Stimulated activated CD8-positive, alpha-beta memory T cell treated with anti-CD3 and anti-CD28 coated beads, Interleukin-7, amount 100 ng/mL, for 4 hours (primary cell): Measurements from ENCODE around the gene SLC2A9.

Experiments used
- DNase-seq, 2 donors: peaks; one replicate each; pipeline ENCODE4 v3.0.0-alpha.2; 2020; ENCODE audit warnings: low read depth in 2 of 2

Gene SLC2A9

DNA sequence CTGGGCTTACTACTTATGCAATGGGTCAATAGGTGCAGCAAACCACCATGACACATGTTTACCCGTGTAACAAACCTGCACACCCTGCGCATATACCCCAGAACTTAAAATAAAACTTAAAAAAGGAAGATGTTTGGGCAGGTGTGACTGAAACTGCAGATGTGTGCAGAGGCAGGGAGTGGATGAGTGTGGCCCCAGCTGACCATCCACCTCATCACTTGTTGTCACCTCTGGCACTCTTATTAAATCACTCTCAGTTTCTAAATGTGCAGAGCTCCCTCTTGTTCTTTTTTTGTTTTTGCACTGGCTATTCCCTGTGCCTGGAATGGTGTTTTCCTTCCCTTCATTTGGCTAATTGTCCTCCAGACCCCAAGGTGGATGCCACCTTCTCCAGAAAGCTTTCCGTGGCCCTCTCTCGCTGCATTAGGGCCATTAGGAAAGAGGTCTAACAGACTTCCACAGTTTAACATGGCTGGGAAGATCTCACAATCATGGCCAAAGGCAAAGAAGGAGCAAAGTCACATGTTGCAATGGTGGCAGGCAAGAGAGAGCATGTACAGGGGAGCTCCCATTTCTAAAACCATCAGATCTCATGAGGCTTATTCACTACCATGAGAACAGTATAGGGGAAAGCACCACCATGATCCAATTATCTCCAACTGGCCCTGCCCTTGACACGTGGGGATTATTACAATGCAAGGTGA, 58.5 kb downstream of the SLC2A9 start:
- DNase-seq = no peak

GRCh38 chr4:9954468-9954867, 66.8 kb downstream of the SLC2A9 start:
- DNase-seq = no peak

- DNase-seq = no peak
Measured at GRCh38 chr4:9953089-9953488, 68.2 kb downstream of the SLC2A9 start.

- DNase-seq = no peak
Measured at GRCh38 chr4:9952415-9952950, 68.8 kb downstream of the SLC2A9 start.

DNA sequence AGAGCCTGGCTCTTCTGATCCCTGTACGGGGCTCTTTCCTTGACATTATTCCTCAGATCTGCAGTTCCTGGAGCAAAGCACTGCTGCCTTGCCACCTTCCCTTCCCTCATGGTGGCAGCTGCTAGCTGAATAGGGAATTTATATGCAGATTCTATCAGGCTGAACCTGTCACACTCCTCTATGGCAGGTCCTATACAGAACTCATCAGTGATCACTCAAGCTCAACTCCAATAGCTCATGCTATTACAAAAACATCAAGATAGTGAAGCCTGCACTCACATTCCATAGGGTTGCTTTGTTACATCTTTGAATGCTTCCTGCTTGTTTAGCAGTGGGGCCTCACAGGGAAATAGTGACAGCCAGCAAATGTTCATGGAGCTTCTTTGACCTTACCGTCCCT, 71.7 kb downstream of the SLC2A9 start:
- no peak for DNase-seq

DNA sequence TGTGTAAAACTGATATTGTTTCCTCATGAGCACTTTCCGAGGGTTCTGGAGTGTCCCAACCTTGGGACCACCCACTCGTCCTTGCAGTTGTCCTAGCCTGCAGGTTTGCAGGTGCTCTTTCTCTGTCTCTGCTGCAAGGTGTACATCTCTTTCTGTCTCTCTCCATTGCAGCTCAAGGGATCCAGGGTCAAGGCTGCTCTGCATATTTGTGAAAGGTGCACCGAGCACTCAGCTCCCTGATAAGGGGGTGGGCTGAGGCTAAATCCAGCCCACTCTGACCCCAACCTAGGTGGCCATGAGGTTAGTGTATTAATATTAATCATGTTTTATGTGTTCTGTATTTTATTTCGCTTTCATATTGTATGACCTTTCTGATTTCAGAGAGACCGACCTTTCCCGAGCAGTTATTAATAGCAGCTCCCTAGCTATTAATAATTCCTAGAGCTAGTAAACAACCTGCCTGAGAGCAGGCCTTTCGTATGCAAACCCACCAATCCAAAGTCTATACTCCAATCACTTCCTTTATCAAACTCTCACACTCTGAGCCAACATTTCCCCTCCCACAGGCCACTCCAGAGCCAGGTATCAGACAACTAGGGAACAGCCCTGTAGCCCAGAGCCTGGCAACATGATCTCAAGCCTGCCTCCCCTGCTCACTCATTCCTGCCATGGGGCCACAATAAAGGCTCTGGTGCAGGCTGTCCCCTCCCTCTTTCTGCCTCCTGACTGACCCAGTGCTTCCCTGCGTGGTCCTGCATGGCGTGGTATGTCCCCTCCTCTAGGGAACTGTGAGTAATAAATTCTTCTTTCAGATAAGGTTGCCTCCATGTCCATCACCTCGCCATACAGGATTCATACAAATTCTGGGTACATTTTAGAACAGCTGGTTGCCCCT, 73.9 kb downstream of the SLC2A9 start:
- DNase-seq = no peak

GRCh38 chr4:9946170-9946569, 75.1 kb downstream of the SLC2A9 start:
- no peak for DNase-seq

GRCh38 chr4:9944431-9945425, 76.6 kb downstream of the SLC2A9 start:
- DNase-seq = no peak

GRCh38 chr4:9943761-9944160, 77.5 kb downstream of the SLC2A9 start:
- DNase-seq = no peak

DNA sequence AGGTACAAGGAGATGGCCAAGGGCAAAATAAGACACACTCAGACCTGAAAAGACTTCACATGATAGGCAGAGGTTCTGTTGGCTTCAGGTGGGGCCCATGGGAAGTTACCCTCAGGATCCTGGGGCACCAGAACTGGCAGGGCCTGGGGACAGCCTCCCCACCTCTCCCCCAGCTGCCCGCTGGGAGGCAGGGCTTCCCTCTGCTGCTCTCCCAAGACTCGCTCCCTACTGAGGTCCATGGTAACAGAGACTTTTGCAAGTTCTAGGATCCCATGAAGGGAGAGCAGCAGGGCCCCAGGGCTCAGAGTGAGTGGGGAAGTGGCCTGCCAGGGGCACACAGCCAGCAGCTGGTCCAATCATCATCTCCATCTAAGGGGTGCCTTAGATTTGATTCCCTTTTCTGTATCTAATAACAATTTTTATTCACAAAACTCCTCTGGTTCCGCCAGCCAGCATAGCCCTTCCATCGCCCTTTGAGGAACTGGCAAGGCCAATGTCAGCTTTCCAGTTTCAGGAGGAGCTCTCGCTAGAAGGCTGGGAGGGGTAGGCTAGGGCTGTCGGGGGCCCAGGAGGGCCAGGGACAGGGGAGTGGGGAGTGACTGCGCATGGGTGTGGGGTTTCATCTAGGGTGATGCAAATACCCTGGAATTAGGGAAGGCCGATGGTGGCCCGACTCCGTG, 78.2 kb downstream of the SLC2A9 start:
- no peak for DNase-seq

GRCh38 chr4:9942139-9942538, 79.2 kb downstream of the SLC2A9 start:
- no peak for DNase-seq

- DNase-seq = no peak
Measured at GRCh38 chr4:9940041-9940440, 81.3 kb downstream of the SLC2A9 start.

DNA sequence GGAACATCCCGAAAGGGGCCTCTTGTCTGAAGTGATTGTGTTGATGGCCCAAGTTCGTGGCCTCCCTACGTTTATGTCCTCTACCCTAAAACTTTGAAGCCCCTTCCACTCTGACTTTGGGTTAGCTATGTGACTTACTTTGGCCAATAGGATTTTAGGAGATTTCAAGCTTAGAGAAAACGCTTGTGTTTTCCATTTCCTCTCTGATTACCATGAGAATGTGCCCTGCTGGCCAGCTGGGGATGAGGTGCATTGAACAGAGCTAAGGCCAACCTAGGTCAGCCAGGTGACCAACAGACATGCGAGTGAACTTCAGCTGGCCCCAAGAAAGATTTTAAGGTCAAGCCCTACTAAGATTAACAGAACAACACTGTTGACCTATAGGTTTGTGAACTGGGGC, 82.4 kb downstream of the SLC2A9 start:
- DNase-seq = no peak

- no peak for DNase-seq
Measured at GRCh38 chr4:9937078-9937477, 84.2 kb downstream of the SLC2A9 start.

DNA sequence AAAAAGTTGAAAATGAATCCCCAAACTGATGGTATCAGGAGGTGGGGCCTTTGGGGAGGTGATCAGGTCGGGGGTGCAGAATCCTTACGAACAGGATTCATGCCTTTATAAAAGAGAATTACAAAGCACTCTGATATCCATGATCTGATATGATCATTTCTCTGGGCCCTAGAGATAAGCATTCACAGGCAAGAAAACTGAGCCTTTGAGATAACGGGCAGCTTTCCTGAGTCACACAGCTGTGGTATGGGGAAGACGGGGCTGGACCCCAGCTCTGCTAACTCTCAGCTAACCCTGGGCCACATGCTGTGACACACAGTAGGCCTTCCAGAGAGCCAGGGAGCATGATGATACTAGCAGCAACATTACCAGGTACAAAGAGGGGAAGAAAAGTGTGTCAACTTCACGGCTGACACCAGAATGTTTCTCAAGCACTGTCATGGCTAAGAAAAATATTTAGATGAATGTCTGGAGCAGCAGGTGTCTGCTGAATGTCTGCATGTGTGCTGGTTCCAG, 85.1 kb downstream of the SLC2A9 start:
- no peak for DNase-seq

GRCh38 chr4:9933956-9934355, 87.3 kb downstream of the SLC2A9 start:
- DNase-seq = no peak

DNA sequence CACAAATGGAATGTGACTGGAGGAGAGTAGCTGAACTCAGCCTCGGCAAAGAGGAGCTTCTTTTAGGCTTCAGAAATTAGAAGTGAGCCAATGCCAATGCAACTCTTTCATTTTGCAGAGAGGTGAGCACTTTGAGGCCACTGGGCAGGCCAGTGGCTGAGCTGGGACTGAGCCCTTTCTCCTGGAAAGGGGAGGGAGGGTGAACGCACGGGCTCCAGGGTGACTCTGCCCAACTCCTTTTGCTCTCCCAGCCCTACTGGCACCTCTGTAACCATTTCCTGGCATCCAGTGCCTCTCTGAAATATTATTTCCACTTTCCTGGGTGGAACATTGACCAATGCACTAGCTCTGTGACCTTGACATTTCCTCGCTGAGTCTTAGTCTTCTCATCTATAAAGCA, 88.1 kb downstream of the SLC2A9 start:
- no peak for DNase-seq

- no peak for DNase-seq
Measured at GRCh38 chr4:9932771-9933170, 88.5 kb downstream of the SLC2A9 start.

GRCh38 chr4:9931146-9931545, 90.2 kb downstream of the SLC2A9 start:
- DNase-seq = no peak

- no peak for DNase-seq
Measured at GRCh38 chr4:9929111-9929510, 92.2 kb downstream of the SLC2A9 start.
